Tibial nerve (tissue), 4 donors: Measurements from ENCODE around the gene MAP3K20.

ENCODE experiments used
- EP300 ChIP-seq, 2 donors: sonication (generic); formaldehyde crosslinking; IDR thresholded peaks; one replicate each; pipeline ENCODE4 v1.6.1; 2017; ENCODE audit warnings: antibody characterized with exemption in 2 of 2, mild to moderate bottlenecking in 1 of 2
- TF ChIP-seq, protein P1 (sequence below), 5 experiments: fragments of 200-600 bp in 3 of 5; fragments of 450-650 bp in 2 of 5; sonication (generic) in 3 of 5; IDR thresholded peaks; one replicate each; pipeline ENCODE4 v1.5.1; 2016 to 2019; ENCODE audit warnings: antibody characterized with exemption in 5 of 5, mild to moderate bottlenecking in 3 of 5, moderate library complexity in 2 of 5

DNA sequence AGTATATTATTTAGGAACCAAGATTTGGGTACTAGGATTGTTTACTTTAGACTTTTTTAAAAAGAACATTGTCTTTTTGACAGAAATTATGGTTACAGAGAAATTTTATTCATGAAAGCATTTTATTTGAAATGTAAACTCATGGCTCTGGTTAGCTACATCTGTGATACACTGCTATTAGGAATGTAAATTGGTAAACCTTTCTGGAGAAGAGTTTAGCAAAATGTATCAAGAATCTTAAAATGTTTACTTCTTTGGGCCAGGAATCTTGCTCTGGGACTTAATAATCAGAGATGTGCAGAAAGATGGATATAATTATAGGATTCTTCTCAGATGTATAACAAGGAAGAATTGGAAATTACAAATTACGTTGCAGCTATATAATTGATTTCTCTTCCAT, 19.7 kb downstream of the MAP3K20 start:
- TF ChIP-seq, protein P1, sequence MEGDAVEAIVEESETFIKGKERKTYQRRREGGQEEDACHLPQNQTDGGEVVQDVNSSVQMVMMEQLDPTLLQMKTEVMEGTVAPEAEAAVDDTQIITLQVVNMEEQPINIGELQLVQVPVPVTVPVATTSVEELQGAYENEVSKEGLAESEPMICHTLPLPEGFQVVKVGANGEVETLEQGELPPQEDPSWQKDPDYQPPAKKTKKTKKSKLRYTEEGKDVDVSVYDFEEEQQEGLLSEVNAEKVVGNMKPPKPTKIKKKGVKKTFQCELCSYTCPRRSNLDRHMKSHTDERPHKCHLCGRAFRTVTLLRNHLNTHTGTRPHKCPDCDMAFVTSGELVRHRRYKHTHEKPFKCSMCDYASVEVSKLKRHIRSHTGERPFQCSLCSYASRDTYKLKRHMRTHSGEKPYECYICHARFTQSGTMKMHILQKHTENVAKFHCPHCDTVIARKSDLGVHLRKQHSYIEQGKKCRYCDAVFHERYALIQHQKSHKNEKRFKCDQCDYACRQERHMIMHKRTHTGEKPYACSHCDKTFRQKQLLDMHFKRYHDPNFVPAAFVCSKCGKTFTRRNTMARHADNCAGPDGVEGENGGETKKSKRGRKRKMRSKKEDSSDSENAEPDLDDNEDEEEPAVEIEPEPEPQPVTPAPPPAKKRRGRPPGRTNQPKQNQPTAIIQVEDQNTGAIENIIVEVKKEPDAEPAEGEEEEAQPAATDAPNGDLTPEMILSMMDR (IDR thresholded peaks at IDR 0.05) = no peak
- TF ChIP-seq EP300 (IDR thresholded peaks at IDR 0.05) = no peak
